HepG2 (cell line): ENCODE measurements around the gene ACACB. TPM values are rescaled to one million over a fixed set of nuclear protein-coding genes. Genes with fewer than 3 reads are reported as not detected.
A peak's percentile ranks its signal among the peaks of the same experiment; 100 is the strongest.

Experiments used
- ATF2 ChIP-seq: sonication (generic); formaldehyde crosslinking; IDR thresholded peaks from 2 replicates; pipeline ENCODE4 v1.4.0; 2020; ENCODE audit warnings: missing genetic modification reagents
- HNF4A ChIP-seq: sonication (generic); formaldehyde crosslinking; IDR thresholded peaks from 2 replicates; pipeline ENCODE4 v1.4.0; 2020; ENCODE audit warnings: missing genetic modification reagents
- MIER2 ChIP-seq: IDR thresholded peaks from 2 replicates; pipeline ENCODE4 v1.6.1; 2016; ENCODE audit warnings: missing biosample characterization, missing genetic modification reagents
- MXD3 ChIP-seq: IDR thresholded peaks from 2 replicates; pipeline ENCODE4 v1.6.1; 2016; ENCODE audit warnings: mild to moderate bottlenecking, missing biosample characterization, missing genetic modification reagents
- PPARG ChIP-seq: conservative IDR thresholded peaks from 2 replicates; pipeline ENCODE4 v1.6.1; 2016; ENCODE audit warnings: missing biosample characterization, missing genetic modification reagents
- SMAD9 ChIP-seq: sonication (generic); formaldehyde crosslinking; IDR thresholded peaks from 2 replicates; pipeline ENCODE4 v1.5.1; 2020; ENCODE audit warnings: mild to moderate bottlenecking, missing genetic modification reagents
- SMARCC2 ChIP-seq: fragments of 450-650 bp; IDR thresholded peaks from 2 replicates; pipeline ENCODE4 v1.6.1; 2017; ENCODE audit warnings: antibody characterized with exemption, mild to moderate bottlenecking
- SRSF4 ChIP-seq: fragments of 200-400 bp; formaldehyde crosslinking; IDR thresholded peaks from one replicate; pipeline ENCODE4 v1.6.1; 2018; ENCODE audit warnings: mild to moderate bottlenecking, low read depth, low read length, moderate library complexity; ENCODE audit not compliant: poor library complexity, severe bottlenecking
- XBP1 ChIP-seq: sonication (generic); formaldehyde crosslinking; IDR thresholded peaks from 2 replicates; pipeline ENCODE4 v1.5.0; 2020; ENCODE audit warnings: missing genetic modification reagents
- ZFP36 ChIP-seq: fragments of 150-350 bp; IDR thresholded peaks from 2 replicates; pipeline ENCODE4 v1.6.1; 2018; ENCODE audit warnings: borderline replicate concordance, low read length, low read depth; ENCODE audit not compliant: partially characterized antibody
- ZFP90 ChIP-seq: sonication (generic); formaldehyde crosslinking; IDR thresholded peaks from 2 replicates; pipeline ENCODE4 v1.8.0; 2022; ENCODE audit warnings: missing genetic modification reagents, mild to moderate bottlenecking, inconsistent platforms, borderline replicate concordance
- ZFP91 ChIP-seq: sonication (generic); formaldehyde crosslinking; IDR thresholded peaks from 2 replicates; pipeline ENCODE4 v1.9.0; 2022; ENCODE audit warnings: missing genetic modification reagents, mild to moderate bottlenecking, borderline replicate concordance
- ZNF335 ChIP-seq: sonication (generic); formaldehyde crosslinking; IDR thresholded peaks from 2 replicates; pipeline ENCODE4 v1.4.0; 2020; ENCODE audit warnings: missing genetic modification reagents
- ZNF503 ChIP-seq: sonication (generic); formaldehyde crosslinking; IDR thresholded peaks from 2 replicates; pipeline ENCODE4 v1.4.0; 2020; ENCODE audit warnings: missing genetic modification reagents
- ZNF614 ChIP-seq: IDR thresholded peaks from 2 replicates; pipeline ENCODE4 v1.6.1; 2018; ENCODE audit warnings: missing biosample characterization, missing genetic modification reagents, inconsistent platforms, borderline replicate concordance
- ZNF83 ChIP-seq: sonication (generic); formaldehyde crosslinking; IDR thresholded peaks from 2 replicates; pipeline ENCODE4 v1.4.0; 2020; ENCODE audit warnings: missing genetic modification reagents, mild to moderate bottlenecking, borderline replicate concordance
- ZNF850 ChIP-seq: sonication (generic); formaldehyde crosslinking; conservative IDR thresholded peaks from 2 replicates; pipeline ENCODE4 v1.9.0; 2021; ENCODE audit warnings: mild to moderate bottlenecking, missing genetic modification reagents
- polyA plus RNA-seq, 8 experiments: library from polyadenylated mRNA; depleted of rRNA in 3 of 8; stranded (reverse) in 7 of 8; unstranded in 1 of 8; fragments of >200 nt; fragmentation: Illumina TruSeq in 4 of 8; extraction: Trizol in 4 of 8; gene quantifications; 2 replicates each; pipeline versions ENCODE4 v1.2.1 to v1.2.3, GENCODE V29; 2011 to 2016; ENCODE audit warnings: low read depth in 4 of 8, missing spikeins in 1 of 8, mixed read lengths in 1 of 8; ENCODE audit not compliant: insufficient read depth in 1 of 8
- total RNA-seq, 5 experiments: library from RNA; depleted of rRNA; stranded (reverse); fragments of >200 nt; fragmentation: Illumina TruSeq; extraction: Trizol; gene quantifications; 2 replicates each; pipeline ENCODE4 v1.2.3, GENCODE V29; 2016; ENCODE audit warnings: low read depth in 1 of 5
- TF ChIP-seq, protein P1 (sequence below): sonication (generic); formaldehyde crosslinking; IDR thresholded peaks from 2 replicates; pipeline ENCODE4 v1.4.0; 2020; ENCODE audit warnings: missing genetic modification reagents, borderline replicate concordance

Gene ACACB
- total and polyA plus RNA-seq, 2 of the 13 experiments (the other 11 are each of a cell fraction or from before 2014, with no cell fraction given): 6.2 to 8.6 TPM

DNA sequence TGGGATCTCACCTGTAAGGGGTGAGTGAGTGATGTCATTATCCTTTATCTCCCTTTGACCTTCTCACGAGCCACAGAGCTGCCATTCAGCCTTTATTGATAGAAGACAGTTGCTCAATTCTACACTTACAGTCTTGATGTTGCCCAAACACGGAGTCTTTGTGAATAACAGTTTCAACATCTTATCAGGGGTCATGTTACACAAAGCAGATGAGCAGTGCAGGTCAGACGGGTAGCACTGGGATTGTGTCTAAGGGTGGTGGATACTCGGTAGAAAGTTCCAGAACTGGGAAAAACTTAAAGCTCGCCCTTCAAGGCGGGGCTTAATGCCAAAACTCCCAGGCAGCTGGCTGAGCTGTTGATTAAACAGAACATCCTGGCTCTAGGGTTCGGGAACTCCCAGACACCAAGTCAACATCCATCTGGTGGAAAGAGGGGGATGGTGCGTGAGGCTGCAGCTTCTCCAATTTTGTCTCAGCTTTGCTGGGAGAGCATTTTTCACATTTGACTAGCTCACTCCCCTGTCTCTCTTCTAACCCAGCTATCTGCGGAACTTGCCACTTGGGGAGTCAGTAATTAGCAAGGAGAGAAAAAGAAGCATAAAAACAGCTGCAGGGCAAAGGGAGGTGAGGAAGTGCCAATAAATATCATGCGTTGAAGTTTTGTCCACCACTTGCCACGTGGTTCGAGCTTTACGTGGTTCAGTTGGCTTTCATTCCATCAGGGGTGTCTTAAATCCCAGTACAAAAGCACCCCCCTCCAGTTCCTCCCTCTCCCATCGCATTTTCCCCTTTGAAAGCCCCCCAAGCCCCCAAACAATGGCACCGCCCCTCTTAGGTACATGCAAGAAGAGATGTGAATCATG lies 161.7 kb downstream of the ACACB start (continued):
- no peak for TF ChIP-seq ZNF850
- no peak for TF ChIP-seq ZFP91 (CRISPR knock-in tag)
- TF ChIP-seq PPARG (CRISPR knock-in tag): peak; percentile 85
- TF ChIP-seq SMAD9: no peak
- TF ChIP-seq, protein P1, sequence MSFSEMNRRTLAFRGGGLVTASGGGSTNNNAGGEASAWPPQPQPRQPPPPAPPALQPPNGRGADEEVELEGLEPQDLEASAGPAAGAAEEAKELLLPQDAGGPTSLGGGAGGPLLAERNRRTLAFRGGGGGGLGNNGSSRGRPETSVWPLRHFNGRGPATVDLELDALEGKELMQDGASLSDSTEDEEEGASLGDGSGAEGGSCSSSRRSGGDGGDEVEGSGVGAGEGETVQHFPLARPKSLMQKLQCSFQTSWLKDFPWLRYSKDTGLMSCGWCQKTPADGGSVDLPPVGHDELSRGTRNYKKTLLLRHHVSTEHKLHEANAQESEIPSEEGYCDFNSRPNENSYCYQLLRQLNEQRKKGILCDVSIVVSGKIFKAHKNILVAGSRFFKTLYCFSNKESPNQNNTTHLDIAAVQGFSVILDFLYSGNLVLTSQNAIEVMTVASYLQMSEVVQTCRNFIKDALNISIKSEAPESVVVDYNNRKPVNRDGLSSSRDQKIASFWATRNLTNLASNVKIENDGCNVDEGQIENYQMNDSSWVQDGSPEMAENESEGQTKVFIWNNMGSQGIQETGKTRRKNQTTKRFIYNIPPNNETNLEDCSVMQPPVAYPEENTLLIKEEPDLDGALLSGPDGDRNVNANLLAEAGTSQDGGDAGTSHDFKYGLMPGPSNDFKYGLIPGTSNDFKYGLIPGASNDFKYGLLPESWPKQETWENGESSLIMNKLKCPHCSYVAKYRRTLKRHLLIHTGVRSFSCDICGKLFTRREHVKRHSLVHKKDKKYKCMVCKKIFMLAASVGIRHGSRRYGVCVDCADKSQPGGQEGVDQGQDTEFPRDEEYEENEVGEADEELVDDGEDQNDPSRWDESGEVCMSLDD (CRISPR knock-in tag): no peak
- TF ChIP-seq ZNF83 (CRISPR knock-in tag): no peak
- no peak for TF ChIP-seq XBP1 (CRISPR knock-in tag)
- peak; percentile 62; the same call in 1 of the 2 replicates for TF ChIP-seq MIER2 (CRISPR knock-in tag)
- no peak for TF ChIP-seq ZFP36
- no peak for TF ChIP-seq SRSF4
- TF ChIP-seq HNF4A (CRISPR knock-in tag): peak; percentile 79
- TF ChIP-seq ZNF503 (CRISPR knock-in tag): peak; percentile 52; the same call in 1 of the 2 replicates
- TF ChIP-seq ATF2 (CRISPR knock-in tag): peak; percentile 95
- TF ChIP-seq MXD3 (CRISPR knock-in tag): 0 out of 2 replicates have a peak, but pooled peaks have one; percentile 44
- no peak for TF ChIP-seq ZFP90 (CRISPR knock-in tag)
- TF ChIP-seq SMARCC2: no peak
- TF ChIP-seq ZNF614 (CRISPR knock-in tag): peak; percentile 67; the same call in 1 of the 2 replicates
- TF ChIP-seq ZNF335 (CRISPR knock-in tag): no peak
